Pancreas (tissue), 10 donors: Measurements from ENCODE around the gene RHO. TPM values are rescaled to one million over a fixed set of nuclear protein-coding genes. Genes with fewer than 3 reads are reported as not detected.
"Not testable (repeated sequence)": the region's sequence is repeated elsewhere in the genome, so short reads cannot be mapped to it uniquely, and the experiment has no call there.

ENCODE experiments used
- ATAC-seq, 4 donors: fragments of 200-7000 bp; cut with Tn5 transposase; one replicate each; pipeline versions ENCODE4 v1.8.0 to v1.9.1; 2020; ENCODE audit warnings: mild to moderate bottlenecking in 4 of 4, moderate library complexity in 4 of 4
- DNase-seq, 6 donors: peaks; one replicate each; pipeline ENCODE4 v3.0.0-alpha.2; 2020
- FAIRE-seq: peaks from 2 replicates; lab custom pipeline; 2012; peaks lifted over from hg19 to GRCh38; lab: Jason Lieb, UNC
- H3K27ac ChIP-seq, 4 donors: fragments of 200-600 bp; sonication (generic); 1 replicate in 3 of 4; 2 replicates in 1 of 4; pipeline versions ENCODE4 v1.5.0 to v1.8.0; 2020
- H3K27me3 ChIP-seq, 4 donors: fragments of 200-600 bp; one replicate each; pipeline ENCODE4 v1.8.0; 2021
- H3K36me3 ChIP-seq, 3 donors: fragments of 200-600 bp; sonication (generic) in 1 of 3; one replicate each; pipeline versions ENCODE4 v1.5.0 to v1.8.0; 2020 to 2021
- H3K4me1 ChIP-seq, 3 donors: fragments of 200-600 bp; one replicate each; pipeline ENCODE4 v1.8.0; 2021
- H3K4me3 ChIP-seq, 4 donors: fragments of 200-600 bp; sonication (generic) in 2 of 4; one replicate each; pipeline versions ENCODE4 v1.5.0 to v1.8.0; 2020 to 2021
- H3K9me3 ChIP-seq, 4 donors: fragments of 200-600 bp; one replicate each; pipeline ENCODE4 v1.8.0; 2021
- CTCF ChIP-seq, 4 donors: fragments of 200-600 bp; sonication (generic) in 3 of 4; IDR thresholded peaks; one replicate each; pipeline versions ENCODE4 v1.5.0 to v1.8.0; 2021; ENCODE audit warnings: antibody characterized with exemption in 4 of 4
- WGBS, 2 donors: extraction: QIAGEN DNeasy Blood & Tissue Kit; methylation state at CpG; one replicate each; pipeline ENCODE4 v1.1.7; 2013; 5-methylcytosine and 5-hydroxymethylcytosine counted together
- intact Hi-C, 3 donors: fragments of 100-400 bp; cut with DNase I; formaldehyde crosslinking; loops; one replicate each; pipeline versions ENCODE4 v1.11.1 to v1.14.2; 2022
- polyA plus RNA-seq, 2 donors: library from polyadenylated mRNA; stranded (reverse); fragments of 200-250 nt; gene quantifications; one replicate each; pipeline ENCODE4 v1.2.3, GENCODE V29; 2013
- total RNA-seq, 6 donors: library from RNA; stranded (reverse); fragmentation: NEBNext Ultra II Directional in 4 of 6; extraction: Animal tissue kit (Norgen Biotek cat#: 25700) in 4 of 6; gene quantifications; one replicate each; pipeline versions ENCODE4 v1.2.1 to v1.2.4, GENCODE V29; 2021 to 2023
- donor health status: healthy with polysubstance abuse.
- donor health status: DM: no; HTN: no; CAD: no; lungs with moderate emphysema.
- donor health status: DM: no; HTN: no; CAD: no.
- donor health status: control.
- donor health status: control.
- donor health status: Bipolar disorder and iron deficiency.
- donor health status: DM: yes; HTN: yes; CAD: no.
- donor health status: DM: no; HTN: no; CAD: no.
- donor health status: DM: no; HTN: no; CAD: no.
- donor health status: DM: yes; HTN: yes; CAD: no.

Gene RHO
- not detected for total RNA-seq
- under 1 TPM in 1 of 2 donors, not detected in 1; 0.05 TPM for polyA plus RNA-seq

GRCh38 chr3:129528589-129529100, at the start of gene RHO:
RHO (plus strand) TSS chr3:129528639; CDS start chr3:129528734, 95 bp downstream.
- FAIRE-seq (no peak), DNase-seq (peak in 1 of 6 donors; percentile 36), ATAC-seq (no peak)
- Histone ChIP-seq H3K27ac (no peak within 1 kb of the TSS), H3K36me3 (no peaks in the 10 kb centered on the region), H3K4me1 (no peaks in the 10 kb centered on the region), H3K4me3 (no peak within 1 kb of the TSS), H3K27me3 (no peaks in the 10 kb centered on the region), H3K9me3 (no peaks in the 10 kb centered on the region)
- 90 to 97% methylated on average over 18 of the region's 18 CpGs for WGBS, 2 donors
- intact Hi-C loops = no loop called here
- no peak for TF ChIP-seq CTCF (IDR thresholded peaks at IDR 0.05)

GRCh38 chr3:129481225-129481765, 47.1 kb upstream of the RHO start:
- H3K27me3 ChIP-seq, FAIRE-seq, H3K4me1 ChIP-seq, H3K4me3 ChIP-seq, H3K9me3 ChIP-seq, H3K27ac ChIP-seq, ATAC-seq: not testable (repeated sequence)
- H3K36me3 ChIP-seq = peaks cover 0 to 43% (median 0%) of the 10 kb centered on the region in 3 donors
- WGBS, 2 donors = 68 to 74% methylated on average over 6 to 8 of the region's 11 CpGs
- peak in 1 of 6 donors; percentile 45 for DNase-seq
- intact Hi-C loops = loop anchor here in 1 of 3 donors (10.0 kb wide), 1 partner anchor 444 kb away; no protein-coding TSS in a partner anchor

GRCh38 chr3:129481766-129482332, 46.6 kb upstream of the RHO start:
- 86 to 87% methylated on average over 12 of the region's 12 CpGs for WGBS, 2 donors
- no peak for DNase-seq
- Histone ChIP-seq H3K4me3 (no peak overlapping the region), H3K27me3 (no peaks in the 10 kb centered on the region), H3K9me3 (no peaks in the 10 kb centered on the region), H3K27ac (no peak overlapping the region), H3K36me3 (peaks cover 0 to 48% (median 0%) of the 10 kb centered on the region in 3 donors), H3K4me1 (peaks cover 0 to 6% (median 0%) of the 10 kb centered on the region in 3 donors)
- FAIRE-seq = no peak
- no peak for TF ChIP-seq CTCF (IDR thresholded peaks at IDR 0.05)
- intact Hi-C loops = loop anchor here in 1 of 3 donors (10.0 kb wide), 1 partner anchor 443 kb away; no protein-coding TSS in a partner anchor
- ATAC-seq = peak in 2 of 4 donors; percentile 24 to 33

- no peak for DNase-seq
- no peak for ATAC-seq
- TF ChIP-seq CTCF (IDR thresholded peaks at IDR 0.05) = no peak
- peaks cover 0 to 51% (median 0%) of the 10 kb centered on the region in 3 donors for H3K36me3 ChIP-seq
- no peak overlapping the region for H3K4me3 ChIP-seq
- 71 to 89% methylated on average over 1 of the region's 1 CpG for WGBS, 2 donors
- intact Hi-C loops = loop anchor here in 1 of 3 donors (10.0 kb wide), 1 partner anchor 442 kb away; no protein-coding TSS in a partner anchor
- no peaks in the 10 kb centered on the region for H3K27me3 ChIP-seq
- FAIRE-seq = no peak
- no peaks in the 10 kb centered on the region for H3K4me1 ChIP-seq
- no peaks in the 10 kb centered on the region for H3K9me3 ChIP-seq
- no peak overlapping the region for H3K27ac ChIP-seq
Observed at GRCh38 chr3:129482721-129483120, 45.7 kb upstream of the RHO start.

- H3K9me3 ChIP-seq = no peaks in the 10 kb centered on the region
- H3K36me3 ChIP-seq = peaks cover 0 to 45% (median 0%) of the 10 kb centered on the region in 3 donors
- no peaks in the 10 kb centered on the region for H3K27me3 ChIP-seq
- DNase-seq = no peak
- no peak overlapping the region for H3K4me3 ChIP-seq
- ATAC-seq = no peak
- H3K4me1 ChIP-seq = no peaks in the 10 kb centered on the region
- no peak overlapping the region for H3K27ac ChIP-seq
- no peak for TF ChIP-seq CTCF (IDR thresholded peaks at IDR 0.05)
- intact Hi-C loops = loop anchor here in 1 of 3 donors (10.0 kb wide), 1 partner anchor 441 kb away; no protein-coding TSS in a partner anchor
- FAIRE-seq = no peak
- 89 to 93% methylated on average over 8 of the region's 8 CpGs for WGBS, 2 donors
Observed at GRCh38 chr3:129483870-129484269, 44.6 kb upstream of the RHO start.

GRCh38 chr3:129485146-129485545, 43.3 kb upstream of the RHO start:
- H3K27me3 ChIP-seq, ATAC-seq, H3K27ac ChIP-seq, FAIRE-seq, H3K4me1 ChIP-seq, H3K4me3 ChIP-seq, H3K9me3 ChIP-seq, DNase-seq: not testable (repeated sequence)
- intact Hi-C loops = loop anchor here in 1 of 3 donors (10.0 kb wide), 1 partner anchor 440 kb away; no protein-coding TSS in a partner anchor
- 93% methylated on average over 6 of the region's 6 CpGs for WGBS, 2 donors
- H3K36me3 ChIP-seq = peaks cover 0 to 34% (median 0%) of the 10 kb centered on the region in 3 donors
